ENCODE results near the gene GPC6. TPM values are rescaled to one million over a fixed set of nuclear protein-coding genes. Genes with fewer than 3 reads are reported as not detected.

GPC6 gene
- polyA plus RNA-seq, 1 donor = 26.7 TPM

DNA sequence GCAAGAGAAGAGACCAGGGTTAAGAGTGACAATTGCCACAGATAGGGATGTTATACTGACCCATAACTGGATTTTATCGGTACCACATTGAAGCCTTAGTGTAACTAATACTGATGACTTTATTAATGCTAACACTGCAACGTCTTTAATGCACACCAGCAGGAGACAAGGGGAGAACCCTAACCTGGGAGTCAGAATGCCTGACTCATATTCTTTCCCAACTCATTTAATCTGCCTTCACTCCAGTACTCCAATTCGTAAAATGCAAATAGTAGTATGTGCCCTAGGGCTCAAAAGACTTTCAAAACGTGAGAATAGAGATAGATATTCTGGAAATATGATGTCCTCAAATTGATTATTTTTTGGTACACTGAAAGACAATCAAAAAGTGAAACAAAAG, 62.4 kb downstream of the GPC6 start:
- WGBS (ENCODE audit: insufficient coverage, low lambda C conversion rate) = 77% methylated on average over 3 of the region's 4 CpGs
- Histone ChIP-seq H3K27ac (ENCODE audit: low read length) (no peak overlapping the region), H3K4me3 (ENCODE audit: low read length) (no peak overlapping the region), H3K36me3 (ENCODE audit: control insufficient read depth, insufficient read depth, low read length) (no peaks in the 10 kb centered on the region), H3K9me3 (ENCODE audit: control insufficient read depth, low read depth, low read length) (no peaks in the 10 kb centered on the region), H3K27me3 (ENCODE audit: control insufficient read depth, insufficient read depth, low read length) (no peaks in the 10 kb centered on the region), H3K4me1 (ENCODE audit: control insufficient read depth, insufficient read depth, low read length) (no peaks in the 10 kb centered on the region)
- DNase-seq = no peak

DNA sequence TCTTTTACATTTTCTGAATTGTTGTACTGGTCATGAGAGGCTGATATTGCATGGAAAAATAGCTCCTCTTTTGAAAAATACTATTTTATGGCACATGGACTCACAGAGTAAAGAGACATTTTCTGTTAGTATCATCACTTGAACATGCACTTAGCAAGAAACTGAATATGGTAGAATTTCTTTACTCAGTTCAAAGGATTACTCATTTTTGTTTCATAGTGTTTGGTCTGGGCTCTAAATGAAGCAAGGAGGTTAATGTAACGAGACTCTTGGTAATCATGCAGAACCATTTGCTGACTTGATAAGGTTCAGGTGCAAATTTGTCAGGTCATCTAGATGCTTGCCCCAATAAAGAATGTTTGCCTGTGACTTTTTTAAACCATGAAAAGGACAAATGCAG, 63.2 kb downstream of the GPC6 start:
- Histone ChIP-seq H3K4me1 (ENCODE audit: control insufficient read depth, insufficient read depth, low read length) (no peaks in the 10 kb centered on the region), H3K36me3 (ENCODE audit: control insufficient read depth, insufficient read depth, low read length) (no peaks in the 10 kb centered on the region), H3K4me3 (ENCODE audit: low read length) (no peak overlapping the region), H3K27me3 (ENCODE audit: control insufficient read depth, insufficient read depth, low read length) (no peaks in the 10 kb centered on the region), H3K9me3 (ENCODE audit: control insufficient read depth, low read depth, low read length) (no peaks in the 10 kb centered on the region), H3K27ac (ENCODE audit: low read length) (no peak overlapping the region)
- DNase-seq = no peak
- whole genome bisulfite sequencing (ENCODE audit: insufficient coverage, low lambda C conversion rate) = 88% methylated on average over 1 of the region's 1 CpG

DNA sequence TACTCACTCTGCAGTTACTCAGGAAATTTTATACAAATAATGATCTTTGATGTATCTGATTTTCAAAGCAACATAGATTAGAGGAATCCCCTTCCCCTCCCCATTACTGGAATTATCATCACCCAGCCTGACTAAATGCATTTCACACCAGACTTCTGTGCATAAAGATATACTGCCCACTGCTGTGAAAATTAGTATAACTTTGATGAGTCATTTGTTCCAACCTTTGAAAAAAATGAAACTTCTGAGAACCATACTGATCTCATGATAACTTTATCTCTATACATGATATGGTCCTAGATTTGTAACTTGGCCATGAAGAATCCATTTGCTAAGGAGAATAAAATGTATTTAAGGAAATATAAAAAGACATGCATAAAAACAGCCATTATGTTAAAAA, 63.9 kb downstream of the GPC6 start:
- Histone ChIP-seq H3K27ac (ENCODE audit: low read length) (no peak overlapping the region), H3K27me3 (ENCODE audit: control insufficient read depth, insufficient read depth, low read length) (no peaks in the 10 kb centered on the region), H3K36me3 (ENCODE audit: control insufficient read depth, insufficient read depth, low read length) (no peaks in the 10 kb centered on the region), H3K9me3 (ENCODE audit: control insufficient read depth, low read depth, low read length) (no peaks in the 10 kb centered on the region), H3K4me3 (ENCODE audit: low read length) (no peak overlapping the region), H3K4me1 (ENCODE audit: control insufficient read depth, insufficient read depth, low read length) (no peaks in the 10 kb centered on the region)
- no peak for DNase-seq

DNA sequence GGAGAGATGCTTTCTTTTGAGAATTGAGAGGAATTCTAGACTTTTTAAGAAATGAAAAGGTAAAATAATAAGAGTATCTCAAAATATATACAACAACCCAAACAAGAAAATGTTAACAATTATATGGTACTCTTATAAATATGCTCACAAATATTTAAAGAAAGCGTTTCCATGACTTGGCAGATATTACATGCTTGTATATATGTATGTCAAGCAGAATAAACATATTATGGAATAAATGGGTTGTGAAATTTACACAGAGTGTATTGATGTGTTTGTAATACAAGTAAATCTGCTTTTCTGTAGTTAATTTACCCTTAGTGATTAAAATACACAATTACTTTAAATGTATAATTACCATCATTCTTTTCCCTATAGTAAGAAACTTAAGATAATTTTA, 65.8 kb downstream of the GPC6 start:
- DNase-seq = no peak
- H3K27me3 ChIP-seq (ENCODE audit: control insufficient read depth, insufficient read depth, low read length) = no peaks in the 10 kb centered on the region
- H3K4me3 ChIP-seq (ENCODE audit: low read length) = no peak overlapping the region
- H3K9me3 ChIP-seq (ENCODE audit: control insufficient read depth, low read depth, low read length) = no peaks in the 10 kb centered on the region
- H3K4me1 ChIP-seq (ENCODE audit: control insufficient read depth, insufficient read depth, low read length) = no peaks in the 10 kb centered on the region
- no peaks in the 10 kb centered on the region for H3K36me3 ChIP-seq (ENCODE audit: control insufficient read depth, insufficient read depth, low read length)
- H3K27ac ChIP-seq (ENCODE audit: low read length) = no peak overlapping the region
- 71% methylated on average over 1 of the region's 1 CpG for WGBS (ENCODE audit: insufficient coverage, low lambda C conversion rate)

DNA sequence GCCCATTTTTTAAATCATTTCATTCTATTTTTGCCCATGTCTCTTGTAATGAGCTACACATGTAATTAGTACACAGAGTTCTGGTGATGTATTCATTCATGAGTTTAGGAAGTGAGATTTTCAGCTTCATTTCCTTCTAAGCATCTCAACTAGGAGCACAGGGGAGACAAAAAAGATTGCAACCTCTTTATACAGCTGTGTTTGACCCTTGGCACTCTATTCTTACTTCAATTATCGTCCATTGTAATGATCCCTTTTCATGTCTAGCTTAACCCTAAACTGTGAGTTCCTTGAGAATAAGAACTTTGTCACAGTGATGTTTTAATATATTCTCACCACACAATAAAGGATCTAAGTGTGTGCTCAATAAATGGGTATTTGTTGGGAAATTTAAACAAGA, 67.1 kb downstream of the GPC6 start:
- 83% methylated on average over 1 of the region's 1 CpG for WGBS (ENCODE audit: insufficient coverage, low lambda C conversion rate)
- Histone ChIP-seq H3K27me3 (ENCODE audit: control insufficient read depth, insufficient read depth, low read length) (no peaks in the 10 kb centered on the region), H3K9me3 (ENCODE audit: control insufficient read depth, low read depth, low read length) (no peaks in the 10 kb centered on the region), H3K4me1 (ENCODE audit: control insufficient read depth, insufficient read depth, low read length) (no peaks in the 10 kb centered on the region), H3K27ac (ENCODE audit: low read length) (no peak overlapping the region), H3K36me3 (ENCODE audit: control insufficient read depth, insufficient read depth, low read length) (no peaks in the 10 kb centered on the region), H3K4me3 (ENCODE audit: low read length) (no peak overlapping the region)
- DNase-seq = no peak

DNA sequence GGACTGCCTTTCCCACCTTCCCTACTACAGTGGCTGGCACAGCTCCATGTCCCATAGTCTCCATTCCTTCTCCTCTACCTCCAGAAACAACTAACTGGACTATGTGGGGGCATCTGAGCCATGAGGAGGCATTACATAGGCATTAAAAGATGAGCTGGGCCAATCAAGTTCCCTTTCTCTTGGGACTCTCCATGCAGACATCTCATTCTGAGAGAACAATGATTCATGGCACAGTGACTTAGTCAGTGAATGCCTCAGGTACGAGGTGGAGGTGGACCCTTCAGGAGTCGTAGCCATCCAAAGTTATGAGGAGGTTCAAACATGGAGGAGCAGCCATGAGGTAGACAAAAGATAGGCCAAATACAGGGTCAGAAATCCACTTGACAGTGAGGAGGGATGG, 70.0 kb downstream of the GPC6 start:
- Histone ChIP-seq H3K9me3 (ENCODE audit: control insufficient read depth, low read depth, low read length) (no peaks in the 10 kb centered on the region), H3K27me3 (ENCODE audit: control insufficient read depth, insufficient read depth, low read length) (no peaks in the 10 kb centered on the region), H3K27ac (ENCODE audit: low read length) (no peak overlapping the region), H3K4me3 (ENCODE audit: low read length) (no peak overlapping the region), H3K36me3 (ENCODE audit: control insufficient read depth, insufficient read depth, low read length) (no peaks in the 10 kb centered on the region), H3K4me1 (ENCODE audit: control insufficient read depth, insufficient read depth, low read length) (no peaks in the 10 kb centered on the region)
- WGBS (ENCODE audit: insufficient coverage, low lambda C conversion rate) = no CpG with 5 or more reads among the region's 2 CpGs
- no peak for DNase-seq

DNA sequence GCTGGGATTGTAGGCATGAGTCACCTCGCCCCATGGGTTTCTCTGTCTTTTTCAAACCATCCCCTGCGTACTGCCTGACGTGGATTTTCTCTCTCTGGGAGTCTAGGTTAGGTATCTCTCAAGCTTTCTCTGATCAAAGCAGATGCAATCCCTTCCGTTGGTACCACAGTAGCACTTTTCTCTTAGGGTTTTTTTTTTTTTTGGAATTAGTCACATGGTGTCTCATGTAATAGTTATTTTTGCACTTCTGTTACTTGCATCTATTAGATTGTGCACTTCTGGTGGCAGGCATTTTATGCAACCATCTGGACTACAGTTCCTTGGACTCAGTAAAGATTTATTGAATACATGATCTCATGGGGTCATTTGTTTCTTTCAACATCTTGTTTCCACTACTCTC, 72.1 kb downstream of the GPC6 start:
- DNase-seq = no peak
- Histone ChIP-seq H3K27ac (ENCODE audit: low read length) (no peak overlapping the region), H3K27me3 (ENCODE audit: control insufficient read depth, insufficient read depth, low read length) (no peaks in the 10 kb centered on the region), H3K4me3 (ENCODE audit: low read length) (no peak overlapping the region), H3K4me1 (ENCODE audit: control insufficient read depth, insufficient read depth, low read length) (no peaks in the 10 kb centered on the region), H3K9me3 (ENCODE audit: control insufficient read depth, low read depth, low read length) (no peaks in the 10 kb centered on the region), H3K36me3 (ENCODE audit: control insufficient read depth, insufficient read depth, low read length) (no peaks in the 10 kb centered on the region)
- WGBS (ENCODE audit: insufficient coverage, low lambda C conversion rate) = 83% methylated on average over 1 of the region's 4 CpGs

DNA sequence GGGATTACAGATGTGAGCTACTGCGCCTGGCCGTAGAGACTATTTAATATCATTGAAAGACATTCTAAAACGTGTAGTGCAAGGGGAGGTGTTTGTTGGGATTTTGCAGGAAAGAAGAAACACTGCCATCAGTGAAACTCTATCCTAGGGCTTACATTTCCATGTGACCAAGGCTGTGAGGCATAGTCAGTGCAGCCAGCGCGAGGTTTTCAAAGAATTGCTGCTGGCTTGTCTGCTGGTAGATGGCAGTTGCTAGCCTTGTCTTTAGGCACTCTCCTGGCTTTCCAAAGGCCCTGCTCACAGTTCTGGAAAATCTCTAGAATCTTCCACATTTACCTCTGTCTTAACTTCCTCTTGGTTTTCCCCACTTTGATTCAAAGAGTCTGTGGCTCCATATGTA, 77.5 kb downstream of the GPC6 start:
- WGBS (ENCODE audit: insufficient coverage, low lambda C conversion rate) = no CpG with 5 or more reads among the region's 5 CpGs
- Histone ChIP-seq H3K4me1 (ENCODE audit: control insufficient read depth, insufficient read depth, low read length) (no peaks in the 10 kb centered on the region), H3K27ac (ENCODE audit: low read length) (no peak overlapping the region), H3K27me3 (ENCODE audit: control insufficient read depth, insufficient read depth, low read length) (no peaks in the 10 kb centered on the region), H3K4me3 (ENCODE audit: low read length) (no peak overlapping the region), H3K36me3 (ENCODE audit: control insufficient read depth, insufficient read depth, low read length) (no peaks in the 10 kb centered on the region), H3K9me3 (ENCODE audit: control insufficient read depth, low read depth, low read length) (no peaks in the 10 kb centered on the region)
- DNase-seq = no peak

DNA sequence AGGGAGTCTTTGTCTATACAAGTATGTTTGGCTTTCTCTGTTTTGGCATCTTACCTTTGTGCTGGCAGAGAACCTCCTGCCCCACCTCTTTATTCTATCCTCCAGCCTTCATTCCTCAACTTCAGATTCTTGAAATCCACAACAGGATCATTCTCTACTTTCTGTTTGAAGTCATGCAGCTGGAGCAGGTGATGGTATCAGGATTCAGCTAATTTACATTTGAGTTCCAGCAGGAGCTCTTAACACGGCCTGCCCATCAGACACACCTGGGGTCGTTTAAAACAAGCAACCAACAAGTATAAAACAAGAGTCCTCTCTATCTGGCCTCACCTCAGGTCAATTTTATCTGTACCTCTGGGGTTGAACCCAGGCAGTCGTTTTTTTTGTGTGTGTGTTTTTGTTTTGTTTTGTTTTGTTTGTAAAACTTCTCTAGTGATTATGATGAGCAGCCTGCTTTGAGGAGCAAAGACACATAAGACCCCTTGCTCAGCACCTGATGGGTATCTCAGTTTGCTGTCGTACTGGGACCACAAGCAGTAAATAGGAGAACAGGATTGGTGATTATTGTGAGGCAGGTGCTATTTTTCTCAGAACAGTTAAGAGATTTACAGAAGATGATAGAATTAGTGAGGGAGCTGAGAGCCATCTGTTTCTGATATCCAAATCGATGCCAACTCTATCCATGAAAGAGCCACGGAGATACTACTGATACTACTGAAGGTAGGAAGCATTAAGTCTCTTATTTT, 78.4 kb downstream of the GPC6 start:
- H3K36me3 ChIP-seq (ENCODE audit: control insufficient read depth, insufficient read depth, low read length) = no peaks in the 10 kb centered on the region
- 50% methylated on average over 1 of the region's 6 CpGs for WGBS (ENCODE audit: insufficient coverage, low lambda C conversion rate)

DNA sequence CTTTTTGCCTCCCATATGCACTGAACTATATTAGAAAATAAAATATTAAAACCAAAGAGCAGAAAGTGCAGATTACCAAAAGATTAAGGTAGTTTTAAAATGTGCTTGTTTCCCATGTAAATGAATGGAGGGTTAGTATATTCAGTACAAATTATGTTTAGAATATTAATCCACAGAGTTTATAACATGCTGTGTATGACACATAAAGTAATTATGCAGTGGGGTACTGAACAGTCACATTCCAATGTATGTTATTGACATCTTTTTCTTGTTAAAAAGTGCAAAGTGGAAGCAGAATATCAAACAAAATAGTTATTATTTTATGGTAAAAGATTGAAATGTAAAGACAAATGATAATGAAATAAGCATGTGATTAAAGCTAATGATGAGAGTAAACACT, 79.3 kb downstream of the GPC6 start:
- Histone ChIP-seq H3K36me3 (ENCODE audit: control insufficient read depth, insufficient read depth, low read length) (no peaks in the 10 kb centered on the region), H3K27ac (ENCODE audit: low read length) (no peak overlapping the region), H3K27me3 (ENCODE audit: control insufficient read depth, insufficient read depth, low read length) (no peaks in the 10 kb centered on the region), H3K4me1 (ENCODE audit: control insufficient read depth, insufficient read depth, low read length) (no peaks in the 10 kb centered on the region), H3K4me3 (ENCODE audit: low read length) (no peak overlapping the region), H3K9me3 (ENCODE audit: control insufficient read depth, low read depth, low read length) (no peaks in the 10 kb centered on the region)
- DNase-seq = no peak

More for the DNA sequence above, 78.4 kb downstream of the GPC6 start:
- H3K27ac ChIP-seq (ENCODE audit: low read length) = no peak overlapping the region
- no peaks in the 10 kb centered on the region for H3K4me1 ChIP-seq (ENCODE audit: control insufficient read depth, insufficient read depth, low read length)
- H3K9me3 ChIP-seq (ENCODE audit: control insufficient read depth, low read depth, low read length) = no peaks in the 10 kb centered on the region
- no peak overlapping the region for H3K4me3 ChIP-seq (ENCODE audit: low read length)
- no peak for DNase-seq
- H3K27me3 ChIP-seq (ENCODE audit: control insufficient read depth, insufficient read depth, low read length) = no peaks in the 10 kb centered on the region

DNA sequence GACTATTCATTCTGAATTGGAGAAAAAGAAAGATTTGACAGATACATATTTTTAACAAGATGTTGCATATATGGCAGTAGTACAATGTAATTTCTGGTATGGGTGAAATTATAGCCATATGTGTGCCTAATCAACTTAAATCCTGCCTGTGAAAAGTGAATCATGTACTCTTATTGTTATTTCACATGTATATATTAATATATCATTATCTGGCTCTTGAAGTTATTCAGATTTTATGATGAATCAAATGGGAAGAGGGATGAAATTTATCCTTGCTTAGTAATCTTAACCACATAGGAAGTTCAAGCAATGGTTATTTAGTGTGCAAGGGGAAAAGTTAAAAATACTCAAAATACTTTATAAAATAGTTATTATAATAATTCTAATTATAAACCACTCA, 80.5 kb downstream of the GPC6 start:
- no peaks in the 10 kb centered on the region for H3K9me3 ChIP-seq (ENCODE audit: control insufficient read depth, low read depth, low read length)
- H3K4me3 ChIP-seq (ENCODE audit: low read length) = no peak overlapping the region
- no peaks in the 10 kb centered on the region for H3K27me3 ChIP-seq (ENCODE audit: control insufficient read depth, insufficient read depth, low read length)
- no peaks in the 10 kb centered on the region for H3K4me1 ChIP-seq (ENCODE audit: control insufficient read depth, insufficient read depth, low read length)
- H3K36me3 ChIP-seq (ENCODE audit: control insufficient read depth, insufficient read depth, low read length) = no peaks in the 10 kb centered on the region
- DNase-seq = no peak
- no peak overlapping the region for H3K27ac ChIP-seq (ENCODE audit: low read length)
